Hepatocyte (in vitro differentiated cells): ENCODE results near the gene GTSF1L. TPM values are rescaled to one million over a fixed set of nuclear protein-coding genes. Genes with fewer than 3 reads are reported as not detected.

Experiments used
- DNase-seq: peaks from one replicate; pipeline ENCODE4 v3.0.0-alpha.2; 2016; ENCODE audit warnings: low spot score
- H2AFZ ChIP-seq: fragments of 200-600 bp; sonication (generic); 2 replicates; pipeline ENCODE4 v1.6.0; 2016; ENCODE audit warnings: antibody characterized with exemption, mild to moderate bottlenecking
- H3K27ac ChIP-seq: fragments of 200-600 bp; sonication (generic); 2 replicates; pipeline ENCODE4 v1.5.1; 2016; ENCODE audit warnings: mild to moderate bottlenecking
- H3K27me3 ChIP-seq: fragments of 200-600 bp; sonication (generic); 2 replicates; pipeline ENCODE4 v1.6.1; 2016
- H3K36me3 ChIP-seq: fragments of 200-600 bp; sonication (generic); replicated peaks from 2 replicates; pipeline ENCODE4 v1.5.1; 2016; ENCODE audit warnings: low read depth; ENCODE audit not compliant: insufficient read depth
- H3K4me1 ChIP-seq: fragments of 200-600 bp; sonication (generic); 2 replicates; pipeline ENCODE4 v1.5.1; 2016; ENCODE audit warnings: mild to moderate bottlenecking, moderate library complexity; ENCODE audit not compliant: insufficient read depth
- H3K4me2 ChIP-seq: fragments of 200-600 bp; sonication (generic); 2 replicates; pipeline ENCODE4 v1.6.0; 2016
- H3K4me3 ChIP-seq: fragments of 200-600 bp; sonication (generic); 2 replicates; pipeline ENCODE4 v1.5.1; 2016; ENCODE audit warnings: mild to moderate bottlenecking
- H3K79me2 ChIP-seq: fragments of 200-600 bp; sonication (generic); 2 replicates; pipeline ENCODE4 v1.6.0; 2017; ENCODE audit warnings: mild to moderate bottlenecking
- H3K9me2 ChIP-seq: fragments of 200-600 bp; sonication (generic); replicated peaks from 2 replicates; pipeline ENCODE4 v1.6.0; 2017; ENCODE audit warnings: mild to moderate bottlenecking; ENCODE audit not compliant: insufficient read depth
- H3K9me3 ChIP-seq: fragments of 200-600 bp; sonication (generic); 2 replicates; pipeline ENCODE4 v1.5.1; 2016; ENCODE audit warnings: low read depth, mild to moderate bottlenecking
- H4K20me1 ChIP-seq: fragments of 200-600 bp; sonication (generic); 2 replicates; pipeline ENCODE4 v1.6.0; 2016; ENCODE audit warnings: mild to moderate bottlenecking; ENCODE audit not compliant: insufficient read depth, poor library complexity, severe bottlenecking
- EZH2 ChIP-seq: fragments of 200-600 bp; sonication (generic); IDR thresholded peaks from 2 replicates; pipeline ENCODE4 v1.6.1; 2016; ENCODE audit warnings: antibody characterized with exemption, mild to moderate bottlenecking, borderline replicate concordance
- EZH2phosphoT487 ChIP-seq: fragments of 200-600 bp; sonication (generic); IDR thresholded peaks from one replicate; pipeline ENCODE4 v1.6.1; 2018; ENCODE audit warnings: antibody characterized with exemption, mild to moderate bottlenecking, low read depth, moderate library complexity; ENCODE audit not compliant: unreplicated experiment, severe bottlenecking
- WGBS: methylation state at CpG from one replicate; pipeline ENCODE4 v1.1.6; 2016; ENCODE audit warnings: low lambda C conversion rate; ENCODE audit errors: missing lambda C conversion rate; 5-methylcytosine and 5-hydroxymethylcytosine counted together
- polyA plus RNA-seq: library from polyadenylated mRNA; unstranded; fragments of >200 nt; fragmentation: Nextera tagmentation; extraction: Ambion mirVana; gene quantifications from 2 replicates; pipeline ENCODE4 v1.2.1, GENCODE V29; 2016
- total RNA-seq: library from RNA; depleted of rRNA; stranded (reverse); fragments of >200 nt; gene quantifications from 2 replicates; pipeline ENCODE4 v1.2.3, GENCODE V29; 2014
- TF ChIP-seq, protein P1 (sequence below): fragments of 200-600 bp; sonication (generic); IDR thresholded peaks from 2 replicates; pipeline ENCODE4 v1.5.1; 2016; ENCODE audit warnings: antibody characterized with exemption, mild to moderate bottlenecking; ENCODE audit not compliant: poor library complexity

The GTSF1L gene
- total and polyA plus RNA-seq, 2 experiments from 2014 or later = not detected

DNA sequence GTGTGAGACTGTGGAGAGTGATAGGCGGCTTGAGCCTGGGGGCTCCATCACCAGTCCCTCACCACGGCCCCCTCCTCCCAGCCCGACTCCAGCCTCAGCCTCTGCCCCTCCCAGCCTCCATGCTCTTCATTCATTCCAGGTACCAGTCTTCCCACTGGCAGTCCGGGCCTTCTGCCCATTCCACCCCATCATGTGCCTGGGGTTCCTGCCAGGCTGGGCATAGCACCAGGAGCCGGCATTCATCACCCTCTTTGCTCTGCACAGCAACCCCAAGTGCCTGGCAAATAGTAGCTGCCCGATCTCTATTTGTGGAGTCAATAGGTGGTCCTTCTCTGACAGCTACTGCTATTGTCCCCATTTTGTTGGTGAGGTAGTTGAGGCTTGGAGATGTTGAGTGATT is 39.6 kb upstream of the GTSF1L start:
- TF ChIP-seq EZH2 = no peak
- TF ChIP-seq, protein P1, sequence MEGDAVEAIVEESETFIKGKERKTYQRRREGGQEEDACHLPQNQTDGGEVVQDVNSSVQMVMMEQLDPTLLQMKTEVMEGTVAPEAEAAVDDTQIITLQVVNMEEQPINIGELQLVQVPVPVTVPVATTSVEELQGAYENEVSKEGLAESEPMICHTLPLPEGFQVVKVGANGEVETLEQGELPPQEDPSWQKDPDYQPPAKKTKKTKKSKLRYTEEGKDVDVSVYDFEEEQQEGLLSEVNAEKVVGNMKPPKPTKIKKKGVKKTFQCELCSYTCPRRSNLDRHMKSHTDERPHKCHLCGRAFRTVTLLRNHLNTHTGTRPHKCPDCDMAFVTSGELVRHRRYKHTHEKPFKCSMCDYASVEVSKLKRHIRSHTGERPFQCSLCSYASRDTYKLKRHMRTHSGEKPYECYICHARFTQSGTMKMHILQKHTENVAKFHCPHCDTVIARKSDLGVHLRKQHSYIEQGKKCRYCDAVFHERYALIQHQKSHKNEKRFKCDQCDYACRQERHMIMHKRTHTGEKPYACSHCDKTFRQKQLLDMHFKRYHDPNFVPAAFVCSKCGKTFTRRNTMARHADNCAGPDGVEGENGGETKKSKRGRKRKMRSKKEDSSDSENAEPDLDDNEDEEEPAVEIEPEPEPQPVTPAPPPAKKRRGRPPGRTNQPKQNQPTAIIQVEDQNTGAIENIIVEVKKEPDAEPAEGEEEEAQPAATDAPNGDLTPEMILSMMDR = no peak
- TF ChIP-seq EZH2phosphoT487 = no peak
- peaks cover 2% of the 10 kb centered on the region for H3K27me3 ChIP-seq
- WGBS = 88% methylated on average over 3 of the region's 6 CpGs

DNA sequence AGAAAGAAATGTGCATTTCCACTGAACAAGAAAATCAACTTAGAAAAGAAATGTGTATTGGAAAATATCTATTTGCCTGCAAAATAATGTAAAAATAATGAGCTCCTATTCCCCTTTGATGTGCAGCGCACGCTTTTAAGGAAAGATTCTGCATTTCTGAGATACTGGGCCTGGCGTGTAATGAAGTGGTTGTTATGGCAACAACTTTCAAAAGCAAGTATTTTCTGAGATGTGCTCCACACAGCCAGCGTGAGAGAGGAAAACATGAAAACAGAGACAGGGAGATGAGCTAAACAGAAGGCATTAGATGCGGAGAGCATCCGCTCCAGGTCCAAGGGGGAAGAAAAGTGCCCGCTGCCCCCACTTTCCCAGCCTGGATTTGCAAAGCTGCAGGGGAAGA is 39.1 kb upstream of the GTSF1L start:
- H3K4me2 ChIP-seq = no peak overlapping the region
- no peaks in the 10 kb centered on the region for H3K4me1 ChIP-seq
- peaks cover 2% of the 10 kb centered on the region for H3K27me3 ChIP-seq
- no peak for DNase-seq
- TF ChIP-seq EZH2 (no peak), EZH2phosphoT487 (no peak)
- TF ChIP-seq, protein P1 = no peak
- no peaks in the 10 kb centered on the region for H3K36me3 ChIP-seq
- no peaks in the 10 kb centered on the region for H3K9me3 ChIP-seq
- no peaks in the 10 kb centered on the region for H3K79me2 ChIP-seq
- H3K9me2 ChIP-seq = no peaks in the 10 kb centered on the region
- no peak overlapping the region for H3K27ac ChIP-seq
- no peak overlapping the region for H3K4me3 ChIP-seq
- WGBS = 73% methylated on average over 7 of the region's 7 CpGs
- no peaks in the 10 kb centered on the region for H4K20me1 ChIP-seq
- H2AFZ ChIP-seq = no peak overlapping the region

More for the DNA sequence above, 39.6 kb upstream of the GTSF1L start:
- Histone ChIP-seq H3K36me3 (no peaks in the 10 kb centered on the region), H3K4me2 (no peak overlapping the region), H3K4me1 (no peaks in the 10 kb centered on the region), H3K9me3 (no peaks in the 10 kb centered on the region), H3K79me2 (no peaks in the 10 kb centered on the region), H3K27ac (no peak overlapping the region), H4K20me1 (no peaks in the 10 kb centered on the region), H3K4me3 (no peak overlapping the region), H2AFZ (no peak overlapping the region), H3K9me2 (no peaks in the 10 kb centered on the region)
- DNase-seq = no peak

DNA sequence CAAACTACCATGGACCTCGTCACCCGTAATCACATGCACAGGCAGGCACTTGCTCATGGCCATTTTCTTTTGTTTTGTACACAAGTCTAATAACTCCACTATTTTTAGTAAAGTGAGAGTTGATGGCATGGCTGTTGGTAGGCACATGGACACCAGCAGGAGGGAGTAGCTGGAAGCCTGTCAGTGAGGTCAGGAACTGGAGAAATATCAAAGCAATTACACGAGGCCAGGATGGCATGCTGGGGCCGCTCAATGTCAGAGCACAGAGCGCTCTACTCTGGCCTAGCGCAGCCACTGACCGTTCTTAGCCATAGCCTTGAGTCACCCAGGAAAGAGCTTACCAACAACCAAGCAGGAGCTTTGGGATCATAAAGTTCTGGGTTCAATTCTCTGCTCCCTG is 36.1 kb upstream of the GTSF1L start:
- H3K27ac ChIP-seq = no peak overlapping the region
- no peak for DNase-seq
- H2AFZ ChIP-seq = no peak overlapping the region
- no peaks in the 10 kb centered on the region for H3K27me3 ChIP-seq
- H4K20me1 ChIP-seq = no peaks in the 10 kb centered on the region
- H3K4me2 ChIP-seq = no peak overlapping the region
- H3K9me2 ChIP-seq = no peaks in the 10 kb centered on the region
- TF ChIP-seq, protein P1 = no peak
- TF ChIP-seq EZH2phosphoT487 (no peak), EZH2 (no peak)
- no peak overlapping the region for H3K4me3 ChIP-seq
- no peaks in the 10 kb centered on the region for H3K4me1 ChIP-seq
- H3K36me3 ChIP-seq = no peaks in the 10 kb centered on the region
- 91% methylated on average over 7 of the region's 7 CpGs for WGBS
- H3K9me3 ChIP-seq = no peaks in the 10 kb centered on the region
- no peaks in the 10 kb centered on the region for H3K79me2 ChIP-seq
